VCaP (cell line): Measurements from ENCODE around the gene ITGA2B.

Experiments used
- H3K27ac ChIP-seq: fragments of 450-650 bp; 2 replicates; pipeline ENCODE4 v1.5.1; 2017
- CTCF ChIP-seq: fragments of 450-650 bp; conservative IDR thresholded peaks from 2 replicates; pipeline ENCODE4 v1.5.1; 2017; ENCODE audit warnings: mild to moderate bottlenecking, moderate library complexity

Gene ITGA2B

GRCh38 chr17:44358066-44358465 lies 31.4 kb downstream of the ITGA2B start:
- TF ChIP-seq CTCF: no peak
- H3K27ac ChIP-seq: no peak overlapping the region

GRCh38 chr17:44356241-44356640 lies 33.2 kb downstream of the ITGA2B start:
- TF ChIP-seq CTCF: no peak
- no peak overlapping the region for H3K27ac ChIP-seq

GRCh38 chr17:44355642-44356099 lies 33.8 kb downstream of the ITGA2B start:
- TF ChIP-seq CTCF: no peak
- H3K27ac ChIP-seq: no peak overlapping the region

GRCh38 chr17:44354582-44355561 lies 34.6 kb downstream of the ITGA2B start:
- TF ChIP-seq CTCF: no peak
- H3K27ac ChIP-seq: no peak overlapping the region

- TF ChIP-seq CTCF: no peak
- H3K27ac ChIP-seq: peak overlapping the region; percentile 54
Measured at GRCh38 chr17:44353672-44354331, 35.6 kb downstream of the ITGA2B start.

GRCh38 chr17:44352828-44353671 lies 36.4 kb downstream of the ITGA2B start:
- no peak for TF ChIP-seq CTCF
- H3K27ac ChIP-seq: peak overlapping the region; percentile 54
